ENCODE data around the gene MIPEP.
"Not testable (repeated sequence)": the region's sequence is repeated elsewhere in the genome, so short reads cannot be mapped to it uniquely, and the experiment has no call there.

Gene MIPEP

GRCh38 chr13:23888658-23889614 is at the start of gene MIPEP:
MIPEP (minus strand) TSS chr13:23889400; CDS start chr13:23889320, 80 bp downstream.
- DNase-seq (ENCODE audit: low read depth in 2 of 2) = peak; percentile 83 to 86

GRCh38 chr13:23934520-23934919 is 45.3 kb upstream of the MIPEP start:
- no peak for DNase-seq (ENCODE audit: low read depth in 2 of 2)

GRCh38 chr13:23928985-23929384 is 39.8 kb upstream of the MIPEP start:
- DNase-seq (ENCODE audit: low read depth in 2 of 2) = no peak

GRCh38 chr13:23923031-23923430 is 33.8 kb upstream of the MIPEP start:
- no peak for DNase-seq (ENCODE audit: low read depth in 2 of 2)

GRCh38 chr13:23922005-23922932 is 33.1 kb upstream of the MIPEP start:
- no peak for DNase-seq (ENCODE audit: low read depth in 2 of 2)

- no peak for DNase-seq (ENCODE audit: low read depth in 2 of 2)
These were observed 32.3 kb upstream of the MIPEP start for GRCh38 chr13:23921451-23921888.

- no peak for DNase-seq (ENCODE audit: low read depth in 2 of 2)
These were observed 29.8 kb upstream of the MIPEP start for GRCh38 chr13:23919006-23919405.

GRCh38 chr13:23918208-23918607 is 29.0 kb upstream of the MIPEP start:
- DNase-seq (ENCODE audit: low read depth in 2 of 2) = no peak

- DNase-seq (ENCODE audit: low read depth in 2 of 2) = no peak
These were observed 26.1 kb upstream of the MIPEP start for GRCh38 chr13:23915308-23915707.

- DNase-seq (ENCODE audit: low read depth in 2 of 2) = no peak
These were observed 23.3 kb upstream of the MIPEP start for GRCh38 chr13:23912469-23912868.

GRCh38 chr13:23909606-23910005 is 20.4 kb upstream of the MIPEP start:
- DNase-seq (ENCODE audit: low read depth in 2 of 2) = no peak

GRCh38 chr13:23905766-23906165 is 16.6 kb upstream of the MIPEP start:
- DNase-seq (ENCODE audit: low read depth in 2 of 2) = no peak

- DNase-seq (ENCODE audit: low read depth in 2 of 2) = no peak
These were observed 14.7 kb upstream of the MIPEP start for GRCh38 chr13:23903906-23904280.

GRCh38 chr13:23902975-23903905 is 14.0 kb upstream of the MIPEP start:
- no peak for DNase-seq (ENCODE audit: low read depth in 2 of 2)

- no peak for DNase-seq (ENCODE audit: low read depth in 2 of 2)
These were observed 12.2 kb upstream of the MIPEP start for GRCh38 chr13:23901365-23901764.

- peak in 1 of 2 donors; percentile 9 for DNase-seq (ENCODE audit: low read depth in 2 of 2)
These were observed 10.4 kb upstream of the MIPEP start for GRCh38 chr13:23899555-23899954.

GRCh38 chr13:23898101-23898500 is 8.9 kb upstream of the MIPEP start:
- DNase-seq (ENCODE audit: low read depth in 2 of 2) = no peak

GRCh38 chr13:23897452-23897919 is 8.3 kb upstream of the MIPEP start, which contains the start of gene C1QTNF9B:
C1QTNF9B (minus strand) TSS chr13:23897502.
- DNase-seq (ENCODE audit: low read depth in 2 of 2) = not testable (repeated sequence)

- not testable (repeated sequence) for DNase-seq (ENCODE audit: low read depth in 2 of 2)
These were observed 5.5 kb upstream of the MIPEP start for GRCh38 chr13:23894746-23895145.

GRCh38 chr13:23893791-23894190 is 4.6 kb upstream of the MIPEP start:
- DNase-seq (ENCODE audit: low read depth in 2 of 2) = not testable (repeated sequence)

Measured in stimulated activated CD4-positive, alpha-beta T cell treated with anti-CD3 and anti-CD28 coated beads, Interleukin-15, amount 100 ng/mL, for 48 hours (primary cell).